PC-9 (cell line): ENCODE results near the gene ARL2BP.

Experiments used
- EZH2 ChIP-seq: fragments of 200-600 bp; sonication (generic); IDR thresholded peaks from 2 replicates; pipeline ENCODE4 v1.8.0; 2017; ENCODE audit warnings: antibody characterized with exemption, low read depth
- TF ChIP-seq, protein P1 (sequence below): fragments of 200-600 bp; sonication (generic); conservative IDR thresholded peaks from 2 replicates; pipeline ENCODE4 v1.6.1; 2017; ENCODE audit warnings: mixed run types, antibody characterized with exemption, mild to moderate bottlenecking, moderate library complexity

DNA sequence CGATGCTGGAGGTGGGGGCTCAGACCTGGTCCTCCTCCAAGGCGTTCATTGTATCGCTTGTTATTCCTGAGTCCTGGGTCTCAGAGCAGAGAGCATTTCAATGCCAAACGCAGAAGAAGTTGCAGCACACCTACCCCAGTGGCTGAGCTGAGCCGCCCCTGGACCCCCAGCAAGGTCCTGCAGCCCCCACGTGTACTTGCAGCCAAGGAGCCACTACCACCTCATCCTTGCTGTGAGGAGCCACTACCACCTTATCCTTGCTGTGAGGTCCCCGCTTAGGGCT is 25.9 kb downstream of the ARL2BP start:
- TF ChIP-seq, protein P1, sequence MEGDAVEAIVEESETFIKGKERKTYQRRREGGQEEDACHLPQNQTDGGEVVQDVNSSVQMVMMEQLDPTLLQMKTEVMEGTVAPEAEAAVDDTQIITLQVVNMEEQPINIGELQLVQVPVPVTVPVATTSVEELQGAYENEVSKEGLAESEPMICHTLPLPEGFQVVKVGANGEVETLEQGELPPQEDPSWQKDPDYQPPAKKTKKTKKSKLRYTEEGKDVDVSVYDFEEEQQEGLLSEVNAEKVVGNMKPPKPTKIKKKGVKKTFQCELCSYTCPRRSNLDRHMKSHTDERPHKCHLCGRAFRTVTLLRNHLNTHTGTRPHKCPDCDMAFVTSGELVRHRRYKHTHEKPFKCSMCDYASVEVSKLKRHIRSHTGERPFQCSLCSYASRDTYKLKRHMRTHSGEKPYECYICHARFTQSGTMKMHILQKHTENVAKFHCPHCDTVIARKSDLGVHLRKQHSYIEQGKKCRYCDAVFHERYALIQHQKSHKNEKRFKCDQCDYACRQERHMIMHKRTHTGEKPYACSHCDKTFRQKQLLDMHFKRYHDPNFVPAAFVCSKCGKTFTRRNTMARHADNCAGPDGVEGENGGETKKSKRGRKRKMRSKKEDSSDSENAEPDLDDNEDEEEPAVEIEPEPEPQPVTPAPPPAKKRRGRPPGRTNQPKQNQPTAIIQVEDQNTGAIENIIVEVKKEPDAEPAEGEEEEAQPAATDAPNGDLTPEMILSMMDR, result no peak
- TF ChIP-seq EZH2, result no peak
